ENCODE measurements around the gene XPO4. TPM values are rescaled to one million over a fixed set of nuclear protein-coding genes. Genes with fewer than 3 reads are reported as not detected.
"Not testable (repeated sequence)": the region's sequence is repeated elsewhere in the genome, so short reads cannot be mapped to it uniquely, and the experiment has no call there.

Gene XPO4
- total RNA-seq, 1 donor: 19.5 TPM

- Histone ChIP-seq H3K27ac (ENCODE audit: low read depth, low read length) (no peak overlapping the region), H3K79me2 (ENCODE audit: insufficient read depth, low read length) (no peaks in the 10 kb centered on the region)
Measured at GRCh38 chr13:20940083-20940482, 37.5 kb upstream of the XPO4 start.

GRCh38 chr13:20939662-20940061 is 37.1 kb upstream of the XPO4 start:
- Histone ChIP-seq H3K27me3 (ENCODE audit: insufficient read depth, low read length) (no peaks in the 10 kb centered on the region), H3K36me3 (ENCODE audit: insufficient read depth, low read length) (no peaks in the 10 kb centered on the region), H4K20me1 (ENCODE audit: insufficient read depth, low read length) (no peaks in the 10 kb centered on the region), H3K4me3 (ENCODE audit: insufficient read depth, low read length) (no peak overlapping the region), H3K79me2 (ENCODE audit: insufficient read depth, low read length) (no peaks in the 10 kb centered on the region), H3K9me3 (ENCODE audit: low read depth, low read length) (no peaks in the 10 kb centered on the region), H3K4me2 (ENCODE audit: insufficient read depth, low read length) (no peak overlapping the region), H2AFZ (ENCODE audit: low read length) (no peak overlapping the region), H3K4me1 (ENCODE audit: insufficient read depth, low read length) (peaks cover 11% of the 10 kb centered on the region), H3K27ac (ENCODE audit: low read depth, low read length) (no peak overlapping the region)
- no peak for DNase-seq (ENCODE audit: insufficient read length, low spot score, missing footprints)
- no peak for TF ChIP-seq CTCF (IDR thresholded peaks at IDR 0.05; ENCODE audit: extremely low read depth, low read depth, low read length)

More at GRCh38 chr13:20940083-20940482, 37.5 kb upstream of the XPO4 start:
- no peak overlapping the region for H3K4me2 ChIP-seq (ENCODE audit: insufficient read depth, low read length)
- DNase-seq (ENCODE audit: insufficient read length, low spot score, missing footprints): no peak
- H2AFZ ChIP-seq (ENCODE audit: low read length): no peak overlapping the region
- no peaks in the 10 kb centered on the region for H4K20me1 ChIP-seq (ENCODE audit: insufficient read depth, low read length)
- no peak for TF ChIP-seq CTCF (IDR thresholded peaks at IDR 0.05; ENCODE audit: extremely low read depth, low read depth, low read length)
- no peaks in the 10 kb centered on the region for H3K9me3 ChIP-seq (ENCODE audit: low read depth, low read length)
- no peaks in the 10 kb centered on the region for H3K36me3 ChIP-seq (ENCODE audit: insufficient read depth, low read length)
- H3K4me1 ChIP-seq (ENCODE audit: insufficient read depth, low read length): peaks cover 11% of the 10 kb centered on the region
- H3K27me3 ChIP-seq (ENCODE audit: insufficient read depth, low read length): no peaks in the 10 kb centered on the region
- no peak overlapping the region for H3K4me3 ChIP-seq (ENCODE audit: insufficient read depth, low read length)

GRCh38 chr13:20938302-20938701 is 35.8 kb upstream of the XPO4 start:
- no peak for DNase-seq (ENCODE audit: insufficient read length, low spot score, missing footprints)
- peaks cover 10% of the 10 kb centered on the region for H3K4me1 ChIP-seq (ENCODE audit: insufficient read depth, low read length)
- H3K79me2 ChIP-seq (ENCODE audit: insufficient read depth, low read length): no peaks in the 10 kb centered on the region
- H3K4me3 ChIP-seq (ENCODE audit: insufficient read depth, low read length): no peak overlapping the region
- H4K20me1 ChIP-seq (ENCODE audit: insufficient read depth, low read length): no peaks in the 10 kb centered on the region
- H3K36me3 ChIP-seq (ENCODE audit: insufficient read depth, low read length): no peaks in the 10 kb centered on the region
- H3K27me3 ChIP-seq (ENCODE audit: insufficient read depth, low read length): no peaks in the 10 kb centered on the region
- no peaks in the 10 kb centered on the region for H3K9me3 ChIP-seq (ENCODE audit: low read depth, low read length)
- peak overlapping the region; percentile 22 for H2AFZ ChIP-seq (ENCODE audit: low read length)
- TF ChIP-seq CTCF (IDR thresholded peaks at IDR 0.05; ENCODE audit: extremely low read depth, low read depth, low read length): no peak
- H3K4me2 ChIP-seq (ENCODE audit: insufficient read depth, low read length): no peak overlapping the region
- no peak overlapping the region for H3K27ac ChIP-seq (ENCODE audit: low read depth, low read length)

- Histone ChIP-seq H3K9me3 (ENCODE audit: low read depth, low read length) (no peaks in the 10 kb centered on the region), H4K20me1 (ENCODE audit: insufficient read depth, low read length) (no peaks in the 10 kb centered on the region), H2AFZ (ENCODE audit: low read length) (no peak overlapping the region), H3K27me3 (ENCODE audit: insufficient read depth, low read length) (no peaks in the 10 kb centered on the region), H3K27ac (ENCODE audit: low read depth, low read length) (no peak overlapping the region), H3K79me2 (ENCODE audit: insufficient read depth, low read length) (no peaks in the 10 kb centered on the region), H3K4me3 (ENCODE audit: insufficient read depth, low read length) (no peak overlapping the region), H3K4me2 (ENCODE audit: insufficient read depth, low read length) (no peak overlapping the region), H3K36me3 (ENCODE audit: insufficient read depth, low read length) (no peaks in the 10 kb centered on the region), H3K4me1 (ENCODE audit: insufficient read depth, low read length) (no peaks in the 10 kb centered on the region)
- DNase-seq (ENCODE audit: insufficient read length, low spot score, missing footprints): no peak
- TF ChIP-seq CTCF (IDR thresholded peaks at IDR 0.05; ENCODE audit: extremely low read depth, low read depth, low read length): no peak
Measured at GRCh38 chr13:20927596-20928257, 25.2 kb upstream of the XPO4 start.

- not testable (repeated sequence) for H3K27ac ChIP-seq (ENCODE audit: low read depth, low read length); H3K4me3 ChIP-seq (ENCODE audit: insufficient read depth, low read length); H4K20me1 ChIP-seq (ENCODE audit: insufficient read depth, low read length); H3K79me2 ChIP-seq (ENCODE audit: insufficient read depth, low read length); H3K4me2 ChIP-seq (ENCODE audit: insufficient read depth, low read length); H3K36me3 ChIP-seq (ENCODE audit: insufficient read depth, low read length); H3K27me3 ChIP-seq (ENCODE audit: insufficient read depth, low read length); H3K4me1 ChIP-seq (ENCODE audit: insufficient read depth, low read length); DNase-seq (ENCODE audit: insufficient read length, low spot score, missing footprints); H3K9me3 ChIP-seq (ENCODE audit: low read depth, low read length); H2AFZ ChIP-seq (ENCODE audit: low read length)
Measured at GRCh38 chr13:20925395-20925790, 22.8 kb upstream of the XPO4 start.
